WTC11 (cell line): ENCODE data around the gene ECHDC3.

ENCODE experiments used
- SMAD3 ChIP-seq: sonication (generic); formaldehyde crosslinking; IDR thresholded peaks from 2 replicates; pipeline ENCODE4 v1.8.0; 2022; ENCODE audit warnings: missing genetic modification reagents, mild to moderate bottlenecking, borderline replicate concordance
- ZNF121 ChIP-seq: sonication (generic); formaldehyde crosslinking; IDR thresholded peaks from 2 replicates; pipeline ENCODE4 v1.8.0; 2023; ENCODE audit warnings: missing genetic modification reagents
- ZNF138 ChIP-seq: sonication (generic); formaldehyde crosslinking; conservative IDR thresholded peaks from 2 replicates; pipeline ENCODE4 v1.8.1; 2022; ENCODE audit warnings: mild to moderate bottlenecking, moderate library complexity, missing genetic modification reagents
- TF ChIP-seq, protein P1 (sequence below): fragments of 200-600 bp; IDR thresholded peaks from 2 replicates; pipeline ENCODE4 v1.8.0; 2022; ENCODE audit warnings: antibody characterized with exemption
- TF ChIP-seq, protein P2 (sequence below): sonication (generic); formaldehyde crosslinking; conservative IDR thresholded peaks from 2 replicates; pipeline ENCODE4 v1.8.1; 2023; ENCODE audit warnings: mild to moderate bottlenecking, low read depth, missing genetic modification reagents, moderate library complexity
- TF ChIP-seq, protein P3 (sequence below): sonication (generic); formaldehyde crosslinking; IDR thresholded peaks from 2 replicates; pipeline ENCODE4 v1.8.0; 2022; ENCODE audit warnings: missing genetic modification reagents

DNA sequence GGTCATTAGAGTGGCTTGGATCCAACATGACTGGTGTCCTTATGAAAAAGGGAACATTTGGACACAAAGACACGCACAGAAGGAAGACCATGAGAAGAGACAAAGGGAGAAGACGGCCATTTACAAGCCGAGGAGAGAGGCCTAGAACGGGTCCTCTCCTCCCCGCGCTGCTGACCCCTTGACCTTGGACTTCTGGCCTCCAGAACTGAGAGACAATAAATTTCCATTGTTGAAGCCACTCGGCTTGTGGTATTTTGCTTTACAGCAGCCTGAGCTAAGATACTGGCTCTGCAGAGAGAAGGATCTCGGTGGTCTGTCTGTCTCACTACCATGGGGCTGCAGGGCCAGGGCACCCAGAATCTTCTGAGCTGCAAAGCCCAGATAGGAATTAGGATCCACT lies 38.1 kb upstream of the ECHDC3 start:
- TF ChIP-seq, protein P1, sequence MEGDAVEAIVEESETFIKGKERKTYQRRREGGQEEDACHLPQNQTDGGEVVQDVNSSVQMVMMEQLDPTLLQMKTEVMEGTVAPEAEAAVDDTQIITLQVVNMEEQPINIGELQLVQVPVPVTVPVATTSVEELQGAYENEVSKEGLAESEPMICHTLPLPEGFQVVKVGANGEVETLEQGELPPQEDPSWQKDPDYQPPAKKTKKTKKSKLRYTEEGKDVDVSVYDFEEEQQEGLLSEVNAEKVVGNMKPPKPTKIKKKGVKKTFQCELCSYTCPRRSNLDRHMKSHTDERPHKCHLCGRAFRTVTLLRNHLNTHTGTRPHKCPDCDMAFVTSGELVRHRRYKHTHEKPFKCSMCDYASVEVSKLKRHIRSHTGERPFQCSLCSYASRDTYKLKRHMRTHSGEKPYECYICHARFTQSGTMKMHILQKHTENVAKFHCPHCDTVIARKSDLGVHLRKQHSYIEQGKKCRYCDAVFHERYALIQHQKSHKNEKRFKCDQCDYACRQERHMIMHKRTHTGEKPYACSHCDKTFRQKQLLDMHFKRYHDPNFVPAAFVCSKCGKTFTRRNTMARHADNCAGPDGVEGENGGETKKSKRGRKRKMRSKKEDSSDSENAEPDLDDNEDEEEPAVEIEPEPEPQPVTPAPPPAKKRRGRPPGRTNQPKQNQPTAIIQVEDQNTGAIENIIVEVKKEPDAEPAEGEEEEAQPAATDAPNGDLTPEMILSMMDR, result no peak
- TF ChIP-seq ZNF121 (CRISPR knock-in tag) (no peak), ZNF138 (CRISPR knock-in tag) (no peak), SMAD3 (CRISPR knock-in tag) (no peak)
- TF ChIP-seq, protein P2, sequence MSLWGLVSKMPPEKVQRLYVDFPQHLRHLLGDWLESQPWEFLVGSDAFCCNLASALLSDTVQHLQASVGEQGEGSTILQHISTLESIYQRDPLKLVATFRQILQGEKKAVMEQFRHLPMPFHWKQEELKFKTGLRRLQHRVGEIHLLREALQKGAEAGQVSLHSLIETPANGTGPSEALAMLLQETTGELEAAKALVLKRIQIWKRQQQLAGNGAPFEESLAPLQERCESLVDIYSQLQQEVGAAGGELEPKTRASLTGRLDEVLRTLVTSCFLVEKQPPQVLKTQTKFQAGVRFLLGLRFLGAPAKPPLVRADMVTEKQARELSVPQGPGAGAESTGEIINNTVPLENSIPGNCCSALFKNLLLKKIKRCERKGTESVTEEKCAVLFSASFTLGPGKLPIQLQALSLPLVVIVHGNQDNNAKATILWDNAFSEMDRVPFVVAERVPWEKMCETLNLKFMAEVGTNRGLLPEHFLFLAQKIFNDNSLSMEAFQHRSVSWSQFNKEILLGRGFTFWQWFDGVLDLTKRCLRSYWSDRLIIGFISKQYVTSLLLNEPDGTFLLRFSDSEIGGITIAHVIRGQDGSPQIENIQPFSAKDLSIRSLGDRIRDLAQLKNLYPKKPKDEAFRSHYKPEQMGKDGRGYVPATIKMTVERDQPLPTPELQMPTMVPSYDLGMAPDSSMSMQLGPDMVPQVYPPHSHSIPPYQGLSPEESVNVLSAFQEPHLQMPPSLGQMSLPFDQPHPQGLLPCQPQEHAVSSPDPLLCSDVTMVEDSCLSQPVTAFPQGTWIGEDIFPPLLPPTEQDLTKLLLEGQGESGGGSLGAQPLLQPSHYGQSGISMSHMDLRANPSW (CRISPR knock-in tag), result no peak
- TF ChIP-seq, protein P3, sequence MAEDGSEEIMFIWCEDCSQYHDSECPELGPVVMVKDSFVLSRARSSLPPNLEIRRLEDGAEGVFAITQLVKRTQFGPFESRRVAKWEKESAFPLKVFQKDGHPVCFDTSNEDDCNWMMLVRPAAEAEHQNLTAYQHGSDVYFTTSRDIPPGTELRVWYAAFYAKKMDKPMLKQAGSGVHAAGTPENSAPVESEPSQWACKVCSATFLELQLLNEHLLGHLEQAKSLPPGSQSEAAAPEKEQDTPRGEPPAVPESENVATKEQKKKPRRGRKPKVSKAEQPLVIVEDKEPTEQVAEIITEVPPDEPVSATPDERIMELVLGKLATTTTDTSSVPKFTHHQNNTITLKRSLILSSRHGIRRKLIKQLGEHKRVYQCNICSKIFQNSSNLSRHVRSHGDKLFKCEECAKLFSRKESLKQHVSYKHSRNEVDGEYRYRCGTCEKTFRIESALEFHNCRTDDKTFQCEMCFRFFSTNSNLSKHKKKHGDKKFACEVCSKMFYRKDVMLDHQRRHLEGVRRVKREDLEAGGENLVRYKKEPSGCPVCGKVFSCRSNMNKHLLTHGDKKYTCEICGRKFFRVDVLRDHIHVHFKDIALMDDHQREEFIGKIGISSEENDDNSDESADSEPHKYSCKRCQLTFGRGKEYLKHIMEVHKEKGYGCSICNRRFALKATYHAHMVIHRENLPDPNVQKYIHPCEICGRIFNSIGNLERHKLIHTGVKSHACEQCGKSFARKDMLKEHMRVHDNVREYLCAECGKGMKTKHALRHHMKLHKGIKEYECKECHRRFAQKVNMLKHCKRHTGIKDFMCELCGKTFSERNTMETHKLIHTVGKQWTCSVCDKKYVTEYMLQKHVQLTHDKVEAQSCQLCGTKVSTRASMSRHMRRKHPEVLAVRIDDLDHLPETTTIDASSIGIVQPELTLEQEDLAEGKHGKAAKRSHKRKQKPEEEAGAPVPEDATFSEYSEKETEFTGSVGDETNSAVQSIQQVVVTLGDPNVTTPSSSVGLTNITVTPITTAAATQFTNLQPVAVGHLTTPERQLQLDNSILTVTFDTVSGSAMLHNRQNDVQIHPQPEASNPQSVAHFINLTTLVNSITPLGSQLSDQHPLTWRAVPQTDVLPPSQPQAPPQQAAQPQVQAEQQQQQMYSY, result no peak
